Stimulated activated naive B cell treated with anti-CD40 and anti-IgM and Interleukin-4, amounts not matched to agents 10 μg/mL and 1 μg/mL and 100 μg/mL, for 72 hours (primary cell): ENCODE data around the gene TBC1D1.
A peak's percentile ranks its signal among the peaks of the same experiment; 100 is the strongest.

Source experiments
- ATAC-seq, 2 donors: fragments of 150-1000 bp; cut with Tn5 transposase; replicated peaks; 2 replicates each; pipeline ENCODE4 v1.10.0; 2021; ENCODE audit warnings: moderate library complexity in 1 of 2
- DNase-seq: peaks from one replicate; pipeline ENCODE4 v3.0.0; 2021
- H3K27ac Mint-ChIP-seq: one replicate; pipeline ENCODE4 v1.8.0; 2022; ENCODE audit warnings: mild to moderate bottlenecking, mixed read lengths
- H3K27me3 Mint-ChIP-seq, 2 donors: one replicate each; pipeline ENCODE4 v1.8.0; 2022; ENCODE audit warnings: mixed read lengths in 2 of 2
- H3K36me3 Mint-ChIP-seq, 2 donors: one replicate each; pipeline ENCODE4 v1.8.0; 2022; ENCODE audit warnings: mixed read lengths in 2 of 2, mild to moderate bottlenecking in 1 of 2
- H3K4me1 Mint-ChIP-seq, 2 donors: one replicate each; pipeline ENCODE4 v1.8.0; 2022; ENCODE audit warnings: mixed read lengths in 2 of 2, mild to moderate bottlenecking in 1 of 2
- H3K4me3 Mint-ChIP-seq, 2 donors: one replicate each; pipeline ENCODE4 v1.8.0; 2022; ENCODE audit warnings: mild to moderate bottlenecking in 2 of 2, mixed read lengths in 2 of 2, moderate library complexity in 1 of 2
- H3K9me3 Mint-ChIP-seq, 2 donors: one replicate each; pipeline ENCODE4 v1.8.0; 2022; ENCODE audit warnings: mixed read lengths in 2 of 2, mild to moderate bottlenecking in 1 of 2

The TBC1D1 gene

GRCh38 chr4:37872310-37872988, 18.4 kb upstream of the TBC1D1 start:
- peaks cover 21% of the 10 kb centered on the region in 2 donors for H3K36me3 Mint-ChIP-seq
- peaks cover 4 to 6% of the 10 kb centered on the region in 2 donors for H3K4me1 Mint-ChIP-seq
- no peaks in the 10 kb centered on the region for H3K9me3 Mint-ChIP-seq
- no peak for ATAC-seq
- H3K27me3 Mint-ChIP-seq, result no peaks in the 10 kb centered on the region
- DNase-seq, result no peak
- H3K27ac Mint-ChIP-seq, result no peak overlapping the region
- H3K4me3 Mint-ChIP-seq, result no peak overlapping the region

GRCh38 chr4:37873386-37873785, 17.5 kb upstream of the TBC1D1 start:
- no peaks in the 10 kb centered on the region for H3K27me3 Mint-ChIP-seq
- peaks cover 4 to 6% of the 10 kb centered on the region in 2 donors for H3K4me1 Mint-ChIP-seq
- H3K36me3 Mint-ChIP-seq, result peaks cover 12 to 15% of the 10 kb centered on the region in 2 donors
- ATAC-seq, result peak in 1 of 2 donors; percentile 38
- no peak overlapping the region for H3K27ac Mint-ChIP-seq
- H3K4me3 Mint-ChIP-seq, result no peak overlapping the region
- H3K9me3 Mint-ChIP-seq, result no peaks in the 10 kb centered on the region
- DNase-seq, result no peak

DNA sequence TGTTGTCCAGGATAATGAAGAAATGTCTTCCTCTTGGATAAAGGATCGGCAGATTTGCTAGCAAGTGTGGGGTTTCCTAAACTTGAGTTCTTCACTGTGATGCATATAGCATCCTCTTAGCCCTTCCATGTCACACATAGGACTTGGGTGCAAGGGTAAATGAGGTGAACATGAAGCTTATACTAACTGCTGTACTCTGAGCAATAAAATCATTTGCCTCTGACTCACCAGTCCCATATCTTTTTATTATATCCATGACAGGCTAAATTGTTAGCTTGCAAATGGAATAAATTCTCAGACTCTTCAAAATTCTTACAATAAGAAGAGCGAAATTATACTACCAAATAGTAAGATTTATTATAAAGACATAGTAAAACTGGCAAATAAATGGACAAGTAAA, 14.7 kb upstream of the TBC1D1 start:
- H3K4me3 Mint-ChIP-seq, result no peak overlapping the region
- H3K36me3 Mint-ChIP-seq, result peaks cover under 1 to 4% of the 10 kb centered on the region in 2 donors
- no peak overlapping the region for H3K27ac Mint-ChIP-seq
- ATAC-seq, result no peak
- H3K4me1 Mint-ChIP-seq, result peaks cover 7 to 14% of the 10 kb centered on the region in 2 donors
- no peak for DNase-seq
- no peaks in the 10 kb centered on the region for H3K27me3 Mint-ChIP-seq
- no peaks in the 10 kb centered on the region for H3K9me3 Mint-ChIP-seq

- Mint-ChIP-seq H3K4me3 (no peak overlapping the region), H3K4me1 (peaks cover 4 to 8% of the 10 kb centered on the region in 2 donors), H3K36me3 (no peaks in the 10 kb centered on the region), H3K27ac (peak overlapping the region; percentile 68), H3K27me3 (no peaks in the 10 kb centered on the region), H3K9me3 (no peaks in the 10 kb centered on the region)
- ATAC-seq (peak; percentile 42 to 46), DNase-seq (no peak)
Observed at GRCh38 chr4:37879365-37879764, 11.5 kb upstream of the TBC1D1 start.

DNA sequence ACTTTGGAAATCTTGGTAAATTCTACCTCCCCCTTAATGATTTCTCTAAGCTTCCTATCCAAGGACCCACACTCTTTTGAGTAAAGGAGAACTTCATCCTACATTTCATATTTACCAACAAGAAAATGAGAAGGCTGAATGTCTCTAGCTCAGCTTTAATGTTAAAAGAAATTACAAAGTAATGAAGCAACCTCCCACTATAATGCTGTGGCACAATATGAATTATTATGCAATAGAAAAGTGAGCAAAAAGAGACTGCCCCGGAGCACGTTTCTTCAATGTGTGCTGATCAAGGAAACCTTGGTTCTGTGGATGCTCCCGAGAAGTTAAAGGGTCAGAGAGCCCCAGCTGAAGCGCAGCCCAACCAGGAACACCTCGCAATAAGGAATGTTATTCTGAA, 9.1 kb upstream of the TBC1D1 start:
- H3K4me1 Mint-ChIP-seq, result peaks cover 13 to 26% of the 10 kb centered on the region in 2 donors
- H3K27ac Mint-ChIP-seq, result no peak overlapping the region
- no peaks in the 10 kb centered on the region for H3K9me3 Mint-ChIP-seq
- H3K4me3 Mint-ChIP-seq, result no peak overlapping the region
- ATAC-seq, result no peak
- no peaks in the 10 kb centered on the region for H3K27me3 Mint-ChIP-seq
- no peaks in the 10 kb centered on the region for H3K36me3 Mint-ChIP-seq
- DNase-seq, result no peak

DNA sequence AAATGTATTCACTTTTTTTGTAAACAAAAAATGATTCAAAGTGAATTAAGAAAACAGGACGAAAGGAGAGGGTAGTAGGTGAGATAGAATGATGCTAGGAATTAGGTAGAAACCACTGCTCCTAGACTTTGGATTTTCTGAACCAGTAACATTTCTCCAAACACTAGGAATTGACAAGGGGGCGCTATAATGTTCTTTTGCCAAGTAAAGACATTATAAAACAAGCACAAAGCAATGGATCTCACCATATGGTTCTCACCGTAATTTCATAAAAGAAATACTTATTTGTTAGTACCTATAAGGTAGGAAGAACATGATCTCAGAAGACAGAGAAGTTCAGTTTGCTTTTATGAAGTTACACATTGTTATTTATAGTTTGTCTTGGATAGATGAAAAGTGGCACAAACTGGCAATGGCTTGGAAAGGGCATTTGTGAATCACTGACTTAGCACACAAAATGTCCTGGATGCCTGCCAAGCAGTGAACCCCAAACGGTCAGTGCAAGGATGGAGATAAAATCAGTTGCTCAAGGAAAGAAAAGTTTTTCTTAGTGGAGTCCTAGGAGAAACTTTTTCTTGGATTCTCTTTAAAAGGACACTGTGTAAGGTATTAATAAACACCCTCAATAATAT, 8.1 kb upstream of the TBC1D1 start:
- Mint-ChIP-seq H3K4me1 (peaks cover 15 to 26% of the 10 kb centered on the region in 2 donors), H3K4me3 (no peak overlapping the region), H3K36me3 (no peaks in the 10 kb centered on the region), H3K9me3 (no peaks in the 10 kb centered on the region), H3K27me3 (no peaks in the 10 kb centered on the region), H3K27ac (no peak overlapping the region)
- ATAC-seq, result no peak
- DNase-seq, result no peak

DNA sequence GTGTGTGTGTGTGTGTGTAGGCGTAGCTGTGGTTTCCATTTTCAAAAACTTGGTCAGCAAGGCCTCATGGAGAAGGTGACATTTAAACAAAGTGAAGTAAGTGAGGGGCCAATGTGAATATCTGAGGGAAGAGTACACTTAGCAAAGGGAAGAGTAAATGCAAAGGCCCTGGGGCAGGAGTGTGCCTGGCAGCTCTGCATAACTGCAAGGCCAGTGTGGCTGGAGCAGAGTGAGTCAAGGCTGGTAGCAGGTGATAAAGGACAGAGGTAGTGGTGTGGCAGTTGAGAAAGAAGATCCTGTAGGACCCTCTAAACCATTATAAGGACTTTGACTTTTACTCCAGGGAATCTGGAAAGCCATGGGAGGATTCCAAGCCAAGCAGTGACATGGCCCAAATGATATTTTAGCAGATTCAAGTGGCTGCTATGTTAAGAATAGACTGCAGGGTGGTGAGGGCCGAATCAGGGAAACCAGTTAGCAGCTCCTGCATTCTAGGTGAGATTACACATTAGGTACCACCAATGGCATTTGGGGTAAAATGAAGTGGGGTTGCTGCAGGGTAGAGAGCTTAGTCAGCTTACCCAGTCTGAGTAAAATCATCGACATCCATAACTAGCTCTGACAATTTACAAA, 5.9 kb upstream of the TBC1D1 start:
- peaks cover 21 to 37% of the 10 kb centered on the region in 2 donors for H3K4me1 Mint-ChIP-seq
- no peak overlapping the region for H3K4me3 Mint-ChIP-seq
- DNase-seq, result no peak
- H3K36me3 Mint-ChIP-seq, result no peaks in the 10 kb centered on the region
- H3K27ac Mint-ChIP-seq, result peak overlapping the region; percentile 52
- no peaks in the 10 kb centered on the region for H3K9me3 Mint-ChIP-seq
- ATAC-seq, result peak; percentile 31 to 39
- no peaks in the 10 kb centered on the region for H3K27me3 Mint-ChIP-seq

- Mint-ChIP-seq H3K4me3 (no peak overlapping the region), H3K27me3 (no peaks in the 10 kb centered on the region), H3K4me1 (peaks cover 25 to 42% of the 10 kb centered on the region in 2 donors), H3K27ac (peak overlapping the region; percentile 20), H3K36me3 (no peaks in the 10 kb centered on the region), H3K9me3 (no peaks in the 10 kb centered on the region)
- ATAC-seq (peak; percentile 55 to 58), DNase-seq (no peak)
Observed at GRCh38 chr4:37885496-37885895, 5.4 kb upstream of the TBC1D1 start.

GRCh38 chr4:37889849-37890800, 759 bp upstream of the TBC1D1 start:
- H3K27ac Mint-ChIP-seq, result peak overlapping the region; percentile 82
- peaks cover 33 to 56% of the 10 kb centered on the region in 2 donors for H3K4me1 Mint-ChIP-seq
- H3K4me3 Mint-ChIP-seq, result peak overlapping the region; percentile 80 to 81
- peaks cover 0 to 2% of the 10 kb centered on the region in 2 donors for H3K36me3 Mint-ChIP-seq
- no peaks in the 10 kb centered on the region for H3K9me3 Mint-ChIP-seq
- ATAC-seq (peak; percentile 28 to 33), DNase-seq (peak; percentile 51)
- H3K27me3 Mint-ChIP-seq, result no peaks in the 10 kb centered on the region

GRCh38 chr4:37891260-37892159, 626 bp downstream of the TBC1D1 start:
- Mint-ChIP-seq H3K4me1 (peaks cover 40 to 57% of the 10 kb centered on the region in 2 donors), H3K4me3 (peak overlapping the region; percentile 80 to 81), H3K27ac (peak overlapping the region; percentile 95), H3K27me3 (no peaks in the 10 kb centered on the region), H3K9me3 (no peaks in the 10 kb centered on the region), H3K36me3 (peaks cover 0 to 2% of the 10 kb centered on the region in 2 donors)
- peak; percentile 62 for ATAC-seq
- peak; percentile 77 for DNase-seq

- H3K4me1 Mint-ChIP-seq, result peaks cover 45 to 69% of the 10 kb centered on the region in 2 donors
Observed at GRCh38 chr4:37892641-37893040, 1.8 kb downstream of the TBC1D1 start.

GRCh38 chr4:37893164-37893563, 2.3 kb downstream of the TBC1D1 start:
- no peak for DNase-seq
- peak overlapping the region; percentile 95 for H3K27ac Mint-ChIP-seq
- no peaks in the 10 kb centered on the region for H3K27me3 Mint-ChIP-seq
- H3K36me3 Mint-ChIP-seq, result peaks cover 0 to 3% of the 10 kb centered on the region in 2 donors
- peak overlapping the region; percentile 80 to 81 for H3K4me3 Mint-ChIP-seq
- no peaks in the 10 kb centered on the region for H3K9me3 Mint-ChIP-seq
- H3K4me1 Mint-ChIP-seq, result peaks cover 43 to 71% of the 10 kb centered on the region in 2 donors
- no peak for ATAC-seq

More at GRCh38 chr4:37892641-37893040, 1.8 kb downstream of the TBC1D1 start:
- Mint-ChIP-seq H3K4me3 (peak overlapping the region; percentile 80 to 81), H3K27me3 (no peaks in the 10 kb centered on the region), H3K9me3 (no peaks in the 10 kb centered on the region), H3K36me3 (peaks cover 0 to 3% of the 10 kb centered on the region in 2 donors), H3K27ac (peak overlapping the region; percentile 95)
- ATAC-seq (peak; percentile 70 to 71), DNase-seq (peak; percentile 77)

- DNase-seq (no peak), ATAC-seq (no peak)
- Mint-ChIP-seq H3K4me3 (no peak overlapping the region), H3K4me1 (peaks cover 44 to 70% of the 10 kb centered on the region in 2 donors), H3K36me3 (peaks cover 12 to 17% of the 10 kb centered on the region in 2 donors), H3K27me3 (no peaks in the 10 kb centered on the region), H3K9me3 (peaks cover 3 to 4% of the 10 kb centered on the region in 2 donors), H3K27ac (no peak overlapping the region)
Observed at GRCh38 chr4:37895271-37895670, 4.4 kb downstream of the TBC1D1 start.
